HG03108 (cell line): ENCODE results near the gene LAMA5.

ENCODE experiments used
- ATAC-seq: cut with Tn5 transposase; IDR thresholded peaks from one replicate; pipeline ENCODE4 v1.9.1; 2021; ENCODE audit warnings: moderate library complexity; ENCODE audit not compliant: unreplicated experiment

LAMA5 gene

GRCh38 chr20:62306414-62307187 is 60.5 kb downstream of the LAMA5 start:
- no peak for ATAC-seq

- no peak for ATAC-seq
Observed at GRCh38 chr20:62305765-62306413, 61.2 kb downstream of the LAMA5 start.

- no peak for ATAC-seq
Observed at GRCh38 chr20:62305149-62305764, 61.9 kb downstream of the LAMA5 start.

GRCh38 chr20:62304331-62305148 is 62.6 kb downstream of the LAMA5 start:
- ATAC-seq = no peak

GRCh38 chr20:62303340-62304226 is 63.5 kb downstream of the LAMA5 start:
- ATAC-seq = no peak

GRCh38 chr20:62303062-62303339 is 64.1 kb downstream of the LAMA5 start:
- no peak for ATAC-seq

GRCh38 chr20:62302341-62303061 is 64.6 kb downstream of the LAMA5 start, which contains the start of gene ADRM1:
Gene ADRM1 (plus strand): TSS chr20:62302997. CDS start chr20:62303569, 572 bp downstream.
- ATAC-seq = peak; percentile 79

- peak; percentile 40 for ATAC-seq
Observed at GRCh38 chr20:62301773-62302340, 65.3 kb downstream of the LAMA5 start.

- ATAC-seq = no peak
Observed at GRCh38 chr20:62301111-62301668, 65.9 kb downstream of the LAMA5 start.

GRCh38 chr20:62300319-62300718 is 66.8 kb downstream of the LAMA5 start:
- no peak for ATAC-seq

GRCh38 chr20:62299666-62300236 is 67.4 kb downstream of the LAMA5 start:
- ATAC-seq = no peak

- ATAC-seq = no peak
Observed at GRCh38 chr20:62298577-62299249, 68.4 kb downstream of the LAMA5 start.

- ATAC-seq = no peak
Observed at GRCh38 chr20:62297449-62298227, 69.5 kb downstream of the LAMA5 start.

GRCh38 chr20:62296724-62297448 is 70.2 kb downstream of the LAMA5 start:
- no peak for ATAC-seq

- ATAC-seq = no peak
Observed at GRCh38 chr20:62294516-62294915, 72.6 kb downstream of the LAMA5 start.

GRCh38 chr20:62293946-62294345 is 73.2 kb downstream of the LAMA5 start:
- no peak for ATAC-seq
